HepG2 (cell line): Measurements from ENCODE around the gene HEPN1. TPM values are rescaled to one million over a fixed set of nuclear protein-coding genes. Genes with fewer than 3 reads are reported as not detected.

ENCODE experiments used
- ATAC-seq: fragments of 200-7000 bp; cut with Tn5 transposase; 3 replicates; pipeline ENCODE4 v1.9.1; 2020; ENCODE audit warnings: mild to moderate bottlenecking, moderate library complexity
- BruUV-seq: library from RNA; stranded (reverse); fragments of 400-500 nt; replicated peaks from 2 replicates; lab custom pipeline; 2021; lab: Mats Ljungman, UMichigan
- CTCF ChIA-PET: fragments of 300-600 bp; formaldehyde crosslinking; extraction: SDS; loops from one replicate; lab custom pipeline; 2021; ENCODE audit warnings: low total read pairs, inconsistent platforms, low intra/inter-chr PET ratio; lab: Yijun Ruan, JAX
- POLR2A ChIA-PET: fragments of 350-600 bp; sonication (Branson Sonifier 250); formaldehyde crosslinking; loops from one replicate; lab custom pipeline; 2020; ENCODE audit warnings: antibody characterized with exemption, inconsistent platforms; lab: Yijun Ruan, JAX
- DNase-seq: peaks from one replicate; pipeline ENCODE4 v3.0.0-alpha.2; 2015; ENCODE audit warnings: low spot score
- FAIRE-seq: peaks from 3 replicates; lab custom pipeline; 2011; peaks lifted over from hg19 to GRCh38; lab: Jason Lieb, UNC
- H2AFZ ChIP-seq: one replicate; pipeline ENCODE4 v1.6.1; 2011; ENCODE audit warnings: low read length, inconsistent platforms
- H3K27ac ChIP-seq: fragments of 300-600 bp; 3 replicates; pipeline ENCODE4 v1.8.0; 2011; ENCODE audit warnings: mixed run types, mild to moderate bottlenecking, mixed read lengths, low read length, inconsistent platforms; ENCODE audit not compliant: insufficient read depth; ENCODE audit errors: extremely low read length
- H3K27me3 ChIP-seq, 2 experiments: fragments of 200-600 bp in 1 of 2; 2 replicates in 1 of 2; 3 replicates in 1 of 2; pipeline versions ENCODE4 v1.6.0 to v1.8.0; 2011; ENCODE audit warnings: low read length in 2 of 2, mild to moderate bottlenecking in 2 of 2, moderate library complexity in 2 of 2, inconsistent platforms in 1 of 2; ENCODE audit not compliant: insufficient read depth in 2 of 2, control insufficient read depth in 1 of 2
- H3K36me3 ChIP-seq, 2 experiments: fragments of 200-600 bp in 1 of 2; replicated peaks in 1 of 2; 2 replicates in 1 of 2; 3 replicates in 1 of 2; pipeline versions ENCODE4 v1.5.1 to v1.8.0; 2011; ENCODE audit warnings: low read length in 2 of 2, inconsistent platforms in 1 of 2; ENCODE audit not compliant: insufficient read depth in 2 of 2, control insufficient read depth in 1 of 2
- H3K4me1 ChIP-seq: 2 replicates; pipeline ENCODE4 v1.5.1; 2012; ENCODE audit warnings: low read length, inconsistent platforms; ENCODE audit not compliant: insufficient read depth
- H3K4me2 ChIP-seq: 2 replicates; pipeline ENCODE4 v1.6.0; 2011; ENCODE audit warnings: low read depth, low read length, inconsistent platforms
- H3K4me3 ChIP-seq, 3 experiments: fragments of 200-600 bp in 1 of 3; sonication (generic), shearing (Covaris generic) in 1 of 3; replicated peaks in 1 of 3; 2 replicates each; pipeline ENCODE4 v1.5.1; 2011 to 2016; ENCODE audit warnings: low read length in 3 of 3, inconsistent platforms in 2 of 3, low read depth in 2 of 3, mild to moderate bottlenecking in 2 of 3, control low read depth in 1 of 3, mixed read lengths in 1 of 3; ENCODE audit not compliant: insufficient read depth in 1 of 3
- H3K79me2 ChIP-seq: one replicate; pipeline ENCODE4 v1.6.1; 2011; ENCODE audit warnings: low read length, inconsistent platforms; ENCODE audit not compliant: insufficient read depth
- H3K9ac ChIP-seq: 2 replicates; pipeline ENCODE4 v1.6.0; 2011; ENCODE audit warnings: mild to moderate bottlenecking, low read depth, low read length, inconsistent platforms; ENCODE audit not compliant: insufficient read depth
- H3K9me3 ChIP-seq: 2 replicates; pipeline ENCODE4 v1.5.1; 2012; ENCODE audit warnings: mild to moderate bottlenecking, low read length
- H4K20me1 ChIP-seq: 2 replicates; pipeline ENCODE4 v1.6.0; 2011; ENCODE audit warnings: inconsistent platforms, mild to moderate bottlenecking, low read length, moderate library complexity; ENCODE audit not compliant: insufficient read depth
- BRCA1 ChIP-seq: sonication (generic); formaldehyde crosslinking; IDR thresholded peaks from 2 replicates; pipeline ENCODE4 v1.4.0; 2020; ENCODE audit warnings: missing genetic modification reagents
- CEBPG ChIP-seq: IDR thresholded peaks from 2 replicates; pipeline ENCODE4 v1.6.1; 2016
- CHD4 ChIP-seq: fragments of 200-600 bp; sonication (generic); IDR thresholded peaks from 2 replicates; pipeline ENCODE4 v1.7.0; 2017; ENCODE audit warnings: mild to moderate bottlenecking, low read length, borderline replicate concordance
- FOXA3 ChIP-seq: IDR thresholded peaks from 2 replicates; pipeline ENCODE4 v1.6.1; 2016; ENCODE audit warnings: missing genetic modification reagents, missing compliant biosample characterization
- GABPB1 ChIP-seq: IDR thresholded peaks from 2 replicates; pipeline ENCODE4 v1.6.1; 2016; ENCODE audit warnings: mild to moderate bottlenecking, missing genetic modification reagents, moderate library complexity, missing compliant biosample characterization
- GATA4 ChIP-seq: sonication (generic); IDR thresholded peaks from 2 replicates; pipeline ENCODE4 v1.6.1; 2016; ENCODE audit warnings: antibody characterized with exemption, low read depth, borderline replicate concordance
- RARA ChIP-seq: IDR thresholded peaks from 2 replicates; pipeline ENCODE4 v1.6.1; 2016; ENCODE audit warnings: missing genetic modification reagents, missing compliant biosample characterization
- RFXAP ChIP-seq: sonication (generic); formaldehyde crosslinking; IDR thresholded peaks from 2 replicates; pipeline ENCODE4 v1.4.0; 2020; ENCODE audit warnings: missing genetic modification reagents, borderline replicate concordance
- XBP1 ChIP-seq: sonication (generic); formaldehyde crosslinking; IDR thresholded peaks from 2 replicates; pipeline ENCODE4 v1.5.0; 2020; ENCODE audit warnings: missing genetic modification reagents
- ZFYVE20 ChIP-seq: sonication (generic); formaldehyde crosslinking; IDR thresholded peaks from 2 replicates; pipeline ENCODE4 v1.8.0; 2023; ENCODE audit warnings: low read depth, mild to moderate bottlenecking, moderate library complexity, missing genetic modification reagents, borderline replicate concordance
- ZNF12 ChIP-seq: sonication (generic); formaldehyde crosslinking; IDR thresholded peaks from 2 replicates; pipeline ENCODE4 v1.5.0; 2020; ENCODE audit warnings: missing genetic modification reagents
- ZNF367 ChIP-seq: sonication (generic); formaldehyde crosslinking; IDR thresholded peaks from 2 replicates; pipeline ENCODE4 v1.4.0; 2020; ENCODE audit warnings: missing genetic modification reagents, borderline replicate concordance
- ZNF441 ChIP-seq: sonication (generic); formaldehyde crosslinking; IDR thresholded peaks from 2 replicates; pipeline ENCODE4 v1.7.0; 2021; ENCODE audit warnings: missing genetic modification reagents, borderline replicate concordance
- ZNF543 ChIP-seq: sonication (generic); formaldehyde crosslinking; IDR thresholded peaks from 2 replicates; pipeline ENCODE4 v1.4.0; 2020; ENCODE audit warnings: mild to moderate bottlenecking, missing genetic modification reagents
- ZNF549 ChIP-seq: sonication (generic); formaldehyde crosslinking; IDR thresholded peaks from 2 replicates; pipeline ENCODE4 v1.5.0; 2020; ENCODE audit warnings: missing genetic modification reagents
- ZNF558 ChIP-seq: sonication (generic); formaldehyde crosslinking; IDR thresholded peaks from 2 replicates; pipeline ENCODE4 v1.9.0; 2022; ENCODE audit warnings: mild to moderate bottlenecking, missing genetic modification reagents, borderline replicate concordance
- ZNF589 ChIP-seq: sonication (generic); formaldehyde crosslinking; conservative IDR thresholded peaks from 2 replicates; pipeline ENCODE4 v1.8.0; 2022; ENCODE audit warnings: mild to moderate bottlenecking, moderate library complexity, missing genetic modification reagents
- ZSCAN20 ChIP-seq: sonication (generic); formaldehyde crosslinking; IDR thresholded peaks from 2 replicates; pipeline ENCODE4 v1.4.0; 2020; ENCODE audit warnings: missing genetic modification reagents, mild to moderate bottlenecking, borderline replicate concordance
- WGBS: methylation state at CpG from one replicate; pipeline ENCODE4 v1.1.6; 2017; ENCODE audit warnings: low lambda C conversion rate; 5-methylcytosine and 5-hydroxymethylcytosine counted together
- in situ Hi-C: cut with HindIII; loops from 2 replicates; pipeline ENCODE4 v1.10.0; 2017; ENCODE audit warnings: low pct_unique_long_range_greater_than_20kb; ENCODE audit not compliant: extremely low pct_ligation_motif_present
- intact Hi-C: fragments of 100-400 bp; cut with micrococcal nuclease; formaldehyde crosslinking; loops from one replicate; pipeline ENCODE4 v1.10.0; 2022; ENCODE audit not compliant: unreplicated experiment
- polyA plus RNA-seq, 8 experiments: library from polyadenylated mRNA; depleted of rRNA in 3 of 8; stranded (reverse) in 7 of 8; unstranded in 1 of 8; fragments of >200 nt; fragmentation: Illumina TruSeq in 4 of 8; extraction: Trizol in 4 of 8; gene quantifications; 2 replicates each; pipeline versions ENCODE4 v1.2.1 to v1.2.3, GENCODE V29; 2011 to 2016; ENCODE audit warnings: low read depth in 4 of 8, missing spikeins in 1 of 8, mixed read lengths in 1 of 8; ENCODE audit not compliant: insufficient read depth in 1 of 8
- total RNA-seq, 5 experiments: library from RNA; depleted of rRNA; stranded (reverse); fragments of >200 nt; fragmentation: Illumina TruSeq; extraction: Trizol; gene quantifications; 2 replicates each; pipeline ENCODE4 v1.2.3, GENCODE V29; 2016; ENCODE audit warnings: low read depth in 1 of 5
- TF ChIP-seq, protein P1 (sequence below): sonication (generic); formaldehyde crosslinking; IDR thresholded peaks from 2 replicates; pipeline ENCODE4 v1.8.0; 2022; ENCODE audit warnings: missing genetic modification reagents, low read depth, mild to moderate bottlenecking, borderline replicate concordance

Gene HEPN1
- total and polyA plus RNA-seq, 2 of the 13 experiments (the other 11 are each of a cell fraction or from before 2014, with no cell fraction given), result not detected

DNA sequence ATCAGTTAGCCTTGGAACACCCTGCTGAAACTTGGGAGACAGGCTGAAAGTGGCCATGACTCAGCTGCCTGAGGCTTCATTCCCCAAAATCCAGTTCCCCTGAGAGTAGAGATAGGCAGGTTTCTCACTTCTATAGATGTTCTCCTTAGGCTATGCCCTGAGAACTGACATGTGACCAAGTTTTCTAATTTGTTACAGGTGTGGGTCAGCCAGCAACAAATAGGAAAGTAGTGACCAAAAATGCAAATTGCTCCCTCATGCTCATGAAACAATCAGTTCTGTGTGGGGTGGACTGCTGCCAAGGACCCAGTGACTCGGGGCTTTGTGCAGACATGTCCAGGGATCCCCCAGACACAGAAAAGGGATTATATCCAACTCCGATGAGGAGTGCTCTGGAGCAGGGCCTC is 27.7 kb downstream of the HEPN1 start:
- H3K4me2 ChIP-seq, result no peak overlapping the region
- 80% methylated on average over 2 of the region's 2 CpGs for WGBS
- intact Hi-C loops, result no loop called here
- FAIRE-seq (no peak), ATAC-seq (no peak), DNase-seq (no peak)
- H3K27me3 ChIP-seq, result no peaks in the 10 kb centered on the region
- no peaks in the 10 kb centered on the region for H3K9me3 ChIP-seq
- no peaks in the 10 kb centered on the region for H3K36me3 ChIP-seq
- no peak for TF ChIP-seq ZNF12 (CRISPR knock-in tag)
- no peak for TF ChIP-seq GABPB1 (CRISPR knock-in tag)
- no peak for TF ChIP-seq BRCA1
- TF ChIP-seq ZNF441 (CRISPR knock-in tag), result no peak
- TF ChIP-seq CEBPG (CRISPR knock-in tag), result no peak
- TF ChIP-seq ZNF558 (CRISPR knock-in tag), result no peak
- TF ChIP-seq RARA, result no peak
- no peak for TF ChIP-seq ZSCAN20 (CRISPR knock-in tag)
- TF ChIP-seq, protein P1, sequence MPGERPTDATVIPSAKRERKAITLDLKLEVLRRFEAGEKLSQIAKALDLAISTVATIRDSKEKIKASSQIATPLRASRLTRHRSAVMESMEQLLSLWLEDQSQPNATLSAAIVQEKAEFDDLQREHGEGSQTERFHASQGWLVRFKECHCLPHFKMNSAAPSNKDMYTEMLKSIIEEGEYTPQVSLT (CRISPR knock-in tag), result no peak
- TF ChIP-seq ZFYVE20 (CRISPR knock-in tag), result no peak
- no peak for TF ChIP-seq ZNF549 (CRISPR knock-in tag)
- no peak for TF ChIP-seq CHD4
- no peak for TF ChIP-seq ZNF367 (CRISPR knock-in tag)
- TF ChIP-seq ZNF589 (CRISPR knock-in tag), result no peak
- no peak for TF ChIP-seq RFXAP (CRISPR knock-in tag)
- no peak for TF ChIP-seq GATA4
- TF ChIP-seq ZNF543 (CRISPR knock-in tag), result no peak
- TF ChIP-seq FOXA3 (CRISPR knock-in tag), result no peak
- no peak for TF ChIP-seq XBP1 (CRISPR knock-in tag)
- H3K79me2 ChIP-seq, result no peaks in the 10 kb centered on the region
- CTCF ChIA-PET, result no interaction called here
- no peak overlapping the region for H3K9ac ChIP-seq
- H2AFZ ChIP-seq, result no peak overlapping the region
- no TSS peak for BruUV-seq
- POLR2A ChIA-PET, result no interaction called here
- no peak overlapping the region for H3K27ac ChIP-seq
- in situ Hi-C loops, result no loop called here
- no peak overlapping the region for H3K4me3 ChIP-seq
- H3K4me1 ChIP-seq, result peaks cover 56% of the 10 kb centered on the region
- H4K20me1 ChIP-seq, result no peaks in the 10 kb centered on the region
